HepG2 (cell line): ENCODE measurements around the gene ALLC.

Experiments
- ATF6 ChIP-seq: sonication (generic); formaldehyde crosslinking; conservative IDR thresholded peaks from 2 replicates; pipeline ENCODE4 v1.4.0; 2020; ENCODE audit warnings: missing genetic modification reagents
- DMAP1 ChIP-seq: IDR thresholded peaks from 2 replicates; pipeline ENCODE4 v1.6.1; 2016
- HINFP ChIP-seq: sonication (generic); formaldehyde crosslinking; IDR thresholded peaks from 2 replicates; pipeline ENCODE4 v1.4.0; 2020; ENCODE audit warnings: low read depth, mild to moderate bottlenecking, missing genetic modification reagents
- HNRNPK ChIP-seq: fragments of 200-400 bp; formaldehyde crosslinking; IDR thresholded peaks from 2 replicates; pipeline ENCODE4 v1.6.1; 2018; ENCODE audit warnings: low read length, low read depth, moderate library complexity, mild to moderate bottlenecking; ENCODE audit not compliant: poor library complexity, severe bottlenecking
- HOMEZ ChIP-seq: IDR thresholded peaks from 2 replicates; pipeline ENCODE4 v1.6.1; 2016; ENCODE audit warnings: low read depth
- MAZ ChIP-seq, 2 experiments: sonication (generic) in 1 of 2; formaldehyde crosslinking in 1 of 2; IDR thresholded peaks; 2 replicates each; pipeline versions ENCODE4 v1.5.0 to v1.6.1; 2012 to 2020; ENCODE audit warnings: low read depth in 2 of 2, mild to moderate bottlenecking in 2 of 2, borderline replicate concordance in 1 of 2, improper control_type of control experiment in 1 of 2, low read length in 1 of 2, missing genetic modification reagents in 1 of 2, moderate library complexity in 1 of 2
- MIER2 ChIP-seq: IDR thresholded peaks from 2 replicates; pipeline ENCODE4 v1.6.1; 2016; ENCODE audit warnings: missing biosample characterization, missing genetic modification reagents
- RCOR2 ChIP-seq: IDR thresholded peaks from 2 replicates; pipeline ENCODE4 v1.6.1; 2016; ENCODE audit warnings: missing biosample characterization, missing genetic modification reagents
- TEAD3 ChIP-seq: optimal IDR thresholded peaks from 2 replicates; pipeline ENCODE3; 2016; ENCODE audit warnings: borderline replicate concordance
- ZMAT3 ChIP-seq: sonication (generic); formaldehyde crosslinking; conservative IDR thresholded peaks from 2 replicates; pipeline ENCODE4 v1.7.0; 2021; ENCODE audit warnings: missing genetic modification reagents
- ZNF44 ChIP-seq: sonication (generic); formaldehyde crosslinking; IDR thresholded peaks from 2 replicates; pipeline ENCODE4 v1.5.1; 2020; ENCODE audit warnings: mild to moderate bottlenecking, missing genetic modification reagents

- TF ChIP-seq MIER2 (CRISPR knock-in tag) (no peak), MAZ (IDR thresholded peaks at IDR 0.05; ENCODE audit: borderline replicate concordance, low read depth, low read length) (no peak), MAZ (CRISPR knock-in tag; IDR thresholded peaks at IDR 0.05; ENCODE audit: low read depth) (no peak), HINFP (CRISPR knock-in tag) (no peak), RCOR2 (CRISPR knock-in tag) (no peak), TEAD3 (no peak), DMAP1 (CRISPR knock-in tag) (no peak), HNRNPK (no peak), ZMAT3 (CRISPR knock-in tag) (no peak), ZNF44 (CRISPR knock-in tag) (no peak), ATF6 (no peak), HOMEZ (CRISPR knock-in tag) (no peak)
These were observed 8.0 kb downstream of the ALLC start for GRCh38 chr2:3665886-3666612.
